Measurements from ENCODE around the gene ADCY3. TPM values are rescaled to one million over a fixed set of nuclear protein-coding genes. Genes with fewer than 3 reads are reported as not detected.

ADCY3 gene
- total and polyA plus RNA-seq, 3 donors from 2014 or later: 22.3 to 41.6 (median 27.9) TPM

- 85 to 89% methylated on average over 3 of the region's 3 CpGs for WGBS, 2 donors
- TF ChIP-seq, protein P1, sequence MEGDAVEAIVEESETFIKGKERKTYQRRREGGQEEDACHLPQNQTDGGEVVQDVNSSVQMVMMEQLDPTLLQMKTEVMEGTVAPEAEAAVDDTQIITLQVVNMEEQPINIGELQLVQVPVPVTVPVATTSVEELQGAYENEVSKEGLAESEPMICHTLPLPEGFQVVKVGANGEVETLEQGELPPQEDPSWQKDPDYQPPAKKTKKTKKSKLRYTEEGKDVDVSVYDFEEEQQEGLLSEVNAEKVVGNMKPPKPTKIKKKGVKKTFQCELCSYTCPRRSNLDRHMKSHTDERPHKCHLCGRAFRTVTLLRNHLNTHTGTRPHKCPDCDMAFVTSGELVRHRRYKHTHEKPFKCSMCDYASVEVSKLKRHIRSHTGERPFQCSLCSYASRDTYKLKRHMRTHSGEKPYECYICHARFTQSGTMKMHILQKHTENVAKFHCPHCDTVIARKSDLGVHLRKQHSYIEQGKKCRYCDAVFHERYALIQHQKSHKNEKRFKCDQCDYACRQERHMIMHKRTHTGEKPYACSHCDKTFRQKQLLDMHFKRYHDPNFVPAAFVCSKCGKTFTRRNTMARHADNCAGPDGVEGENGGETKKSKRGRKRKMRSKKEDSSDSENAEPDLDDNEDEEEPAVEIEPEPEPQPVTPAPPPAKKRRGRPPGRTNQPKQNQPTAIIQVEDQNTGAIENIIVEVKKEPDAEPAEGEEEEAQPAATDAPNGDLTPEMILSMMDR (IDR thresholded peaks at IDR 0.05): no peak
- no peak for TF ChIP-seq POLR2A (IDR thresholded peaks at IDR 0.05)
Measured at GRCh38 chr2:24774373-24774772, 145.7 kb downstream of the ADCY3 start.

GRCh38 chr2:24771764-24772586 is 148.1 kb downstream of the ADCY3 start:
- H3K4me3 ChIP-seq: no peak overlapping the region
- H3K36me3 ChIP-seq (ENCODE audit: low read depth, missing control alignments): no peaks in the 10 kb centered on the region
- no peaks in the 10 kb centered on the region for H3K9me3 ChIP-seq
- no peak for DNase-seq
- 64 to 68% methylated on average over 5 of the region's 5 CpGs for WGBS, 2 donors
- intact Hi-C loops (cut with DNase I; ENCODE audit: low total_unique reads): no loop called here
- H3K27ac ChIP-seq: no peak overlapping the region
- no peaks in the 10 kb centered on the region for H3K4me1 ChIP-seq
- TF ChIP-seq POLR2A (IDR thresholded peaks at IDR 0.05): no peak
- TF ChIP-seq, protein P1 (IDR thresholded peaks at IDR 0.05): no peak
- no peaks in the 10 kb centered on the region for H3K27me3 ChIP-seq

More at GRCh38 chr2:24774373-24774772, 145.7 kb downstream of the ADCY3 start:
- Histone ChIP-seq H3K4me1 (no peaks in the 10 kb centered on the region), H3K4me3 (no peak overlapping the region), H3K9me3 (no peaks in the 10 kb centered on the region), H3K27ac (no peak overlapping the region), H3K27me3 (no peaks in the 10 kb centered on the region), H3K36me3 (ENCODE audit: low read depth, missing control alignments) (no peaks in the 10 kb centered on the region)
- no peak for DNase-seq
- intact Hi-C loops (cut with DNase I; ENCODE audit: low total_unique reads): no loop called here

GRCh38 chr2:24771061-24771460 is 149.0 kb downstream of the ADCY3 start:
- no peak for TF ChIP-seq POLR2A (IDR thresholded peaks at IDR 0.05)
- TF ChIP-seq, protein P1 (IDR thresholded peaks at IDR 0.05): no peak
- intact Hi-C loops (cut with DNase I; ENCODE audit: low total_unique reads): no loop called here
- DNase-seq: no peak
- Histone ChIP-seq H3K9me3 (no peaks in the 10 kb centered on the region), H3K4me1 (no peaks in the 10 kb centered on the region), H3K27ac (no peak overlapping the region), H3K4me3 (no peak overlapping the region), H3K27me3 (no peaks in the 10 kb centered on the region), H3K36me3 (ENCODE audit: low read depth, missing control alignments) (no peaks in the 10 kb centered on the region)
- WGBS, 2 donors: 73 to 74% methylated on average over 5 of the region's 5 CpGs

Small RNAs within 50 kb of the gene (small RNA-seq; reads per million reads assigned to genes)
- gene AC013267.1 (0 to 0.09 reads per million in 2 donors), gene RF00016 (0 reads per million in 2 donors)

Other genes starting within 250 kb of the ADCY3 start
- 10 to 100 TPM; 60.4 to 61.3 TPM for gene PTRHD1, start 126.8 kb downstream of the ADCY3 start, total RNA-seq
- 122 TPM for gene PTRHD1, start 126.8 kb downstream of the ADCY3 start, polyA plus RNA-seq (ENCODE audit: insufficient read depth, low read depth, low replicate concordance)
- gene CENPO, start 126.8 kb downstream of the ADCY3 start, total RNA-seq: 10 to 100 TPM; 27.1 to 32.8 TPM
- 41.2 TPM for gene CENPO, start 126.8 kb downstream of the ADCY3 start, polyA plus RNA-seq (ENCODE audit: insufficient read depth, low read depth, low replicate concordance)
- 10 to 100 TPM; 33.3 to 36.7 TPM for gene DNAJC27, start 51.7 kb upstream of the ADCY3 start, total RNA-seq
- gene DNAJC27, start 51.7 kb upstream of the ADCY3 start, polyA plus RNA-seq (ENCODE audit: insufficient read depth, low read depth, low replicate concordance): 59.7 TPM
- gene EFR3B, start 121.8 kb upstream of the ADCY3 start, total RNA-seq: 1 to 10 TPM; 3.6 to 3.7 TPM
- 3.0 TPM for gene EFR3B, start 121.8 kb upstream of the ADCY3 start, polyA plus RNA-seq (ENCODE audit: insufficient read depth, low read depth, low replicate concordance)
- 10 to 100 TPM; 55.7 to 77.2 TPM for gene POMC, start 248.3 kb upstream of the ADCY3 start, total RNA-seq
- 17.9 TPM for gene POMC, start 248.3 kb upstream of the ADCY3 start, polyA plus RNA-seq (ENCODE audit: insufficient read depth, low read depth, low replicate concordance)